PC-9 (cell line): ENCODE results near the gene ACAD8. TPM values are rescaled to one million over a fixed set of nuclear protein-coding genes. Genes with fewer than 3 reads are reported as not detected.

Experiments used
- BruUV-seq: library from RNA; stranded (reverse); fragments of 400-500 nt; replicated peaks from 2 replicates; lab custom pipeline; 2021; lab: Mats Ljungman, UMichigan
- CTCF ChIA-PET: fragments of 300-600 bp; sonication (Branson Sonifier 250); formaldehyde crosslinking; loops from one replicate; lab custom pipeline; 2022; ENCODE audit warnings: antibody characterized with exemption; lab: Charles Lee
- POLR2A ChIA-PET: fragments of 300-600 bp; sonication (Branson Sonifier 250); formaldehyde crosslinking; loops from one replicate; lab custom pipeline; 2022; ENCODE audit warnings: antibody characterized with exemption; ENCODE audit not compliant: unreplicated experiment; lab: Charles Lee
- DNase-seq, 2 experiments: peaks; one replicate each; pipeline versions ENCODE4 v3.0.0 to v3.0.0-alpha.2; 2015 to 2022; ENCODE audit warnings: mixed read lengths in 1 of 2
- H2AFZ ChIP-seq: fragments of 200-600 bp; sonication (generic); 2 replicates; pipeline ENCODE4 v1.8.1; 2017; ENCODE audit warnings: antibody characterized with exemption
- H3F3A ChIP-seq: fragments of 200-600 bp; sonication (generic); 2 replicates; pipeline ENCODE4 v1.8.1; 2017; ENCODE audit warnings: antibody characterized with exemption, mild to moderate bottlenecking, low read depth; ENCODE audit not compliant: insufficient read depth
- H3K27ac ChIP-seq: fragments of 200-600 bp; sonication (generic); 2 replicates; pipeline ENCODE4 v1.6.1; 2016; ENCODE audit warnings: mixed run types
- H3K27me3 ChIP-seq: fragments of 200-600 bp; sonication (generic); 2 replicates; pipeline ENCODE4 v1.6.1; 2016; ENCODE audit warnings: low read depth, mixed run types; ENCODE audit not compliant: insufficient read depth
- H3K36me3 ChIP-seq: fragments of 200-600 bp; sonication (generic); 2 replicates; pipeline ENCODE4 v1.6.1; 2016; ENCODE audit warnings: low read depth, mixed run types
- H3K4me1 ChIP-seq: fragments of 200-600 bp; sonication (generic); replicated peaks from 2 replicates; pipeline ENCODE4 v1.6.1; 2016; ENCODE audit warnings: mixed run types; ENCODE audit not compliant: insufficient read depth
- H3K4me2 ChIP-seq: fragments of 200-600 bp; sonication (generic); 2 replicates; pipeline ENCODE4 v1.6.1; 2017; ENCODE audit warnings: mixed run types
- H3K4me3 ChIP-seq: fragments of 200-600 bp; sonication (generic); 2 replicates; pipeline ENCODE4 v1.6.1; 2016; ENCODE audit warnings: mixed run types
- H3K79me2 ChIP-seq: fragments of 200-600 bp; sonication (generic); 2 replicates; pipeline ENCODE4 v1.6.1; 2017; ENCODE audit warnings: low read depth, mixed run types
- H3K9me2 ChIP-seq: fragments of 200-600 bp; sonication (generic); 2 replicates; pipeline ENCODE4 v1.8.1; 2017; ENCODE audit warnings: mild to moderate bottlenecking; ENCODE audit not compliant: insufficient read depth
- H3K9me3 ChIP-seq: fragments of 200-600 bp; sonication (generic); 2 replicates; pipeline ENCODE4 v1.8.1; 2016; ENCODE audit warnings: low read depth; ENCODE audit not compliant: insufficient read depth
- H4K20me1 ChIP-seq: fragments of 200-600 bp; sonication (generic); 2 replicates; pipeline ENCODE4 v1.8.1; 2017; ENCODE audit not compliant: insufficient read depth
- CTCF ChIP-seq: fragments of 200-600 bp; sonication (generic); conservative IDR thresholded peaks from 2 replicates; pipeline ENCODE4 v1.6.1; 2017; ENCODE audit warnings: mixed run types, antibody characterized with exemption, mild to moderate bottlenecking, moderate library complexity
- EZH2 ChIP-seq: fragments of 200-600 bp; sonication (generic); IDR thresholded peaks from 2 replicates; pipeline ENCODE4 v1.8.0; 2017; ENCODE audit warnings: antibody characterized with exemption, low read depth
- intact Hi-C: fragments of 100-400 bp; cut with micrococcal nuclease; formaldehyde crosslinking; loops from one replicate; pipeline ENCODE4 v1.10.0; 2022; ENCODE audit not compliant: unreplicated experiment
- total RNA-seq: library from RNA; stranded (reverse); gene quantifications from 2 replicates; pipeline ENCODE4 v1.2.3, GENCODE V29; 2021

The ACAD8 gene
- total RNA-seq, 1 experiment from 2014 or later: 16.1 TPM

- Histone ChIP-seq H3K4me2 (no peak overlapping the region), H3K9me3 (no peaks in the 10 kb centered on the region), H3K4me3 (no peak overlapping the region), H4K20me1 (no peaks in the 10 kb centered on the region), H3K79me2 (no peaks in the 10 kb centered on the region), H3K36me3 (no peaks in the 10 kb centered on the region), H3F3A (no peaks in the 10 kb centered on the region), H2AFZ (no peak overlapping the region), H3K27me3 (no peaks in the 10 kb centered on the region), H3K27ac (no peak overlapping the region), H3K9me2 (no peaks in the 10 kb centered on the region), H3K4me1 (no peaks in the 10 kb centered on the region)
- CTCF ChIA-PET: no interaction called here
- POLR2A ChIA-PET: no interaction called here
- TF ChIP-seq CTCF: no peak
- no peak for TF ChIP-seq EZH2
- BruUV-seq: no TSS peak
- DNase-seq: no peak
- intact Hi-C loops: no loop called here
Observed at GRCh38 chr11:134237557-134237922, 15.8 kb upstream of the ACAD8 start.

GRCh38 chr11:134238956-134239355 lies 14.4 kb upstream of the ACAD8 start:
- Histone ChIP-seq H3K9me2 (no peaks in the 10 kb centered on the region), H3K4me3 (no peak overlapping the region), H3K9me3 (no peaks in the 10 kb centered on the region), H4K20me1 (no peaks in the 10 kb centered on the region), H3K36me3 (no peaks in the 10 kb centered on the region), H3K4me2 (no peak overlapping the region), H2AFZ (no peak overlapping the region), H3K79me2 (no peaks in the 10 kb centered on the region), H3K4me1 (no peaks in the 10 kb centered on the region), H3K27me3 (no peaks in the 10 kb centered on the region), H3K27ac (no peak overlapping the region), H3F3A (no peaks in the 10 kb centered on the region)
- no TSS peak for BruUV-seq
- TF ChIP-seq EZH2 (no peak), CTCF (no peak)
- CTCF ChIA-PET: no interaction called here
- intact Hi-C loops: no loop called here
- POLR2A ChIA-PET: no interaction called here
- no peak for DNase-seq

- intact Hi-C loops: no loop called here
- Histone ChIP-seq H3K36me3 (no peaks in the 10 kb centered on the region), H3K9me3 (no peaks in the 10 kb centered on the region), H3K9me2 (no peaks in the 10 kb centered on the region), H2AFZ (no peak overlapping the region), H3K4me2 (no peak overlapping the region), H3K27ac (no peak overlapping the region), H4K20me1 (no peaks in the 10 kb centered on the region), H3F3A (no peaks in the 10 kb centered on the region), H3K4me1 (no peaks in the 10 kb centered on the region), H3K27me3 (no peaks in the 10 kb centered on the region), H3K79me2 (no peaks in the 10 kb centered on the region), H3K4me3 (no peak overlapping the region)
- CTCF ChIA-PET: no interaction called here
- POLR2A ChIA-PET: no interaction called here
- TF ChIP-seq EZH2 (no peak), CTCF (no peak)
- no peak for DNase-seq
- BruUV-seq: no TSS peak
Observed at GRCh38 chr11:134240592-134240991, 12.8 kb upstream of the ACAD8 start.
